ENCODE measurements around the gene PREPL.

- no peak for TF ChIP-seq CTCF (IDR thresholded peaks at IDR 0.05)
- no peak for TF ChIP-seq EZH2 (IDR thresholded peaks at IDR 0.05; ENCODE audit: borderline replicate concordance, insufficient read depth, low read depth, low read length, poor library complexity, severe bottlenecking)
These were observed 83.8 kb downstream of the PREPL start for GRCh38 chr2:44277541-44277940.

Data from B cell (primary cell).